CD4-positive, alpha-beta T cell treated with Interleukin-17A for 4 hours (primary cell): Measurements from ENCODE around the gene HS6ST1.
A peak's percentile ranks its signal among the peaks of the same experiment; 100 is the strongest.

Source experiments
- DNase-seq: peaks from one replicate; pipeline ENCODE4 v3.0.0-alpha.2; 2020; ENCODE audit warnings: mixed read lengths

Gene HS6ST1, protein sequence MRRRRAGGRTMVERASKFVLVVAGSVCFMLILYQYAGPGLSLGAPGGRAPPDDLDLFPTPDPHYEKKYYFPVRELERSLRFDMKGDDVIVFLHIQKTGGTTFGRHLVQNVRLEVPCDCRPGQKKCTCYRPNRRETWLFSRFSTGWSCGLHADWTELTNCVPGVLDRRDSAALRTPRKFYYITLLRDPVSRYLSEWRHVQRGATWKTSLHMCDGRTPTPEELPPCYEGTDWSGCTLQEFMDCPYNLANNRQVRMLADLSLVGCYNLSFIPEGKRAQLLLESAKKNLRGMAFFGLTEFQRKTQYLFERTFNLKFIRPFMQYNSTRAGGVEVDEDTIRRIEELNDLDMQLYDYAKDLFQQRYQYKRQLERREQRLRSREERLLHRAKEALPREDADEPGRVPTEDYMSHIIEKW

DNA sequence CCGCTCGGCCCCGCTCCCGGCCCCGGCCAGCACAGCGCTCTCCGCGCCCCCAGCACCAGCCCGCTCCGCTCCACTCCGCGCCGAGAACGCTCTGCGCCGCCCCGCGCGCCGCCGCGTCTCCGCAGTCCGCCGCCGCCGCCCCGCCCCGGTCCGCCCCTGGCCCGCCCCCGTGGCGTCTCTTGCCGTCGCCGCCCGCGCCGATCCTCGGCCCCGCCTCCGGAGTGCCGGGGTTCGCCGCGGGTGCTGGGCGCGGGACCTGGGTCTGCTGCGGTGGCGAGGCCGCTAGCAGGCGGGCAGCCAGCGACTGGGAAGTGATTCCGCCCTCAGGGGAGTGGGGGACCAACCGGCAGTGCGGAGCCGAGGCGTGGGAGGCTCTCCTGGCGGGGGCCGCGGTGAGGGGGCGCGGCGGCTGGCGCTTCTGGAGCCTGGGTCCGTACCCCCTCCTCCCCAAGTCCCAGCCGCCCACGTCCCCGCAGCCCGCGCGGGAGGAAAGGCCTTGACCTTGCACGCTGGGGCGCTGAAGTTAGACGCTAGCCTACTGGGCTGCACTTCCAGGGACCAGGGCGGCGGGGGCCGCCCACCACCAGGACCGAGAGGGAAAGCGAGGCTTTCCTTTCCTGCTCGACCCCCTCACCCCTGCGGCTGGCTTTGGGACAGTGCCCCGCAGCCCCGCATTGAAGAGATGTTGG, at the start of gene HS6ST1:
Gene HS6ST1, minus strand, starts transcription at position 93 of the 689 bp plus-strand sequence. CDS start 305 bp downstream, outside the sequence.
- peak; percentile 93 for DNase-seq

DNA sequence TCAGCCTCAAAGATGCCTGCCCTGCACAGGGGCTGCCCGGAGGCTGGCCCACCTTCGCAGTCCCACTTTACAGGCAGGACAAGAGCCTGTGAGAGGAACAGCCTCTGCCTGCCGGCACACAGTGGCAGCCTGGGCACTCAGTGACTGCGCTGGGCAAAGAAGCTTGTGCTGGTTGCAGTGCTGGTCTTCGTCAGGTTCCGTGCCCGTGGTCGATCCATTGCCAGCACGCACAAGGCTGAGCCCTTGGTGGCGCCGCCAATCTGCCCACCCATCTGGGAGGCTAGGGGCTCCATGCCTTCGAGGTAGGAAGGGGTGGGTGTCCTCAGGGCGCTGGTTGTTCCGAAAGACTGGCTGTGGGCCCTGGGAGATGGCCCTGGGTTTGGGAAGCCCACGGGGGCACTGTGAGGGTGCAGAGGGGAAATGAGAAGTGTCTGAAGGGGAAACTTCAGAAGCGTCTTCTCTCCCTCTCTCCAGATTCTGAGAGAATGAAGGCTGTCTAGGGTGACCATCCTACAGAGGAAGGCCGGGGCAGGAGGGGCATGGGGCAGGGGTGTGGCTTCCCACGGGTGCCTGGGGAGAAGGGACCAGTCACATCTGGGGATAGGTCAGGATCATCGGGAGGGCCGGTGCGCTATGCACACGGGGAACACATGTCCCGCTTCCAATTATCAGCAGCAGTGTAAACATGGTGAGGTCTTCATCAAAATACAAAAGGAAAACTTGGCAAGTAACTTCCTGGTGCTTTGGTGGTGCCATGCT, 49.1 kb upstream of the HS6ST1 start:
- DNase-seq = no peak

DNA sequence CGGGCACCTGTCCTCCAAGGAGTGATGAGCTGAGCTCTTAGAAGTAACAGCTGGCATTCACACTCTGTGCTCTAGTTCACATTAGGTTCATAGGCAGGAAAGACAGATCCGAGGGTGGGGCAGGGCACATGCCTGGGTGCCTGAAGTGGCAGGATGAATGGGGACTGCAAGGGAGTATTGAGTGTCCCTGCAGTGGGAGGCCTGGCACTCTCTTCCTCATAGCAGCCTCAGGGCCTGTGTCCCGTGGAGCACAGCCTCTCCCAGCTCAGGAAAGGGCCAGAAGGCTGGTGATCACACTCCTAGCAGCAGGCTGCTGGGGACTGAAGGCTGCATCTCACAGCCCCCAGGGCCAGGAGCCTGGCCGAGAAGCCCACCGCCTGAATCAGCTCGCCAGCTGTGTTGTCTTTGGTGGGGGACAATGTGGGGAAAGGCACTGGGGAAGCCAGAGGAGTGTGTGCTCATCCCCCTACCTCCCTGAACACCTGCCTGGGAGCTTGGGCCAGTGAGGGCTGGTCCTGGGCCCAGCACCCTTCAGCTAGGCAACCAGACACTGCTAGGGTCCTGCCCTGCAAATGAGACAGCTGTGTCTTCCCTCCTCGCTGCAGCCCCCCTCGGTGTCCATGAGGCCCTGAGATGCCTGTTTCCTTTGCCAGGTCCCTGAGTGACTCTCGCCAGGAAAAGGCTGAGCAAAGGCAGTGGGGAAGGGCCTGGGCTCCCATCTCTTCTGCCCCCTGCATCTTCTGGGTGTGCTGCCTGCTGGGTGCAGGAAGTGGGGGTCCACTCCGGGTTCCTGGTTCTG, 48.2 kb upstream of the HS6ST1 start:
- no peak for DNase-seq

DNA sequence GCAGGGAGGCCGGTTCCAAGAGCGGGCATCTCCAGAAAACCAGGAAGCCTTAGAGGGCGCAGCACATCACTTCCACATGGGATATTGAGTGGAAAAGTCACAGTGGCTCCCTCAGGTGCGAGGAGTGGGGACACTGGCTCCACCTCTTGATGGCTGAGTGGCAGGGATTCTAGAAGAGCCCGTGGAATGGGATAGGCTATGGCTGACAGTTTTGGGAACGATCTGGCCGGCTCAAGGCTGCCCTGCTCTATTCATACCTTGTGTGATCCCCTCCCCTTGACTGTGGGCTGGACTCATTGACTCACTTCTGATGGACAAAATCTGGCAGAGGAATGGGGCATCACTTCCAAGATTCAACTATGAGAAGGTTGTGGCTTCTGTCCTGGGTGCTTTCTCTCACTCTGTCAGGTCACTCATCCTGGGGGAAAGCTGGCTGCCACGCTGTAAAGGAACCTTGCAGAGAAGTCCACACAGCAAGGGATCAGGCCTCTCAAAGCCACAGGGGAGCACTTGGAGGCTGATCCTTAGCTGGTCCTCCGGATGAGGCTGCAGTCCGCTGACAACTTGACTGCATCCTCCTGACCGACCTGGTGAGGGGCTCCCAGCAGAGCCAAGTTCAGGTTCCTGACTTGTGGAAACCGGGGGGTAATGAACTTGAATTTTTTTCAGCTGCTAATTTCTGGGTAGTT, 46.7 kb upstream of the HS6ST1 start:
- DNase-seq = no peak

DNA sequence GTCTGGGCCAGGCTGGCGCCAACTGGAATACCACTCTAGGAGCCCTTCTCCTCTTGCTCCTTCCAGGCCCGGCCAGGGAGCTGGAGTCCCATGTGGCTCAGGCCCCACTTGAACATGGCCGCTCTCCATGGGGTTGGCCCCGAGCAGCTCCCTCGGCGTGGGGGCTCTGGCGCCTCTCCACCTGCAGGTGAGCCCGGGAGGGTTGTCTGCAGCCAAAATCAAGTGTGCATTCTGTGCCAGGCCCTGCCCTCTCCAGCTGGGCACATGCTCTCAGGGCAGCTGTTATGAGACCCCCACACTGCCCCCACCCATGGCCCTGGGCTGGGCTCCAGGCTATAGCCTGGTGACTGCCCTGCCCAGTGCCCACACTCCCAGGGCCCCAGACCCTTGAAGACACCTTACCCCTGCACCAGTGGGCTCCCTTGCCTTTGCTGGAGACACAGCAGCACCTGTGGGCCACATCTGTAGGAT, 45.8 kb upstream of the HS6ST1 start:
- no peak for DNase-seq

DNA sequence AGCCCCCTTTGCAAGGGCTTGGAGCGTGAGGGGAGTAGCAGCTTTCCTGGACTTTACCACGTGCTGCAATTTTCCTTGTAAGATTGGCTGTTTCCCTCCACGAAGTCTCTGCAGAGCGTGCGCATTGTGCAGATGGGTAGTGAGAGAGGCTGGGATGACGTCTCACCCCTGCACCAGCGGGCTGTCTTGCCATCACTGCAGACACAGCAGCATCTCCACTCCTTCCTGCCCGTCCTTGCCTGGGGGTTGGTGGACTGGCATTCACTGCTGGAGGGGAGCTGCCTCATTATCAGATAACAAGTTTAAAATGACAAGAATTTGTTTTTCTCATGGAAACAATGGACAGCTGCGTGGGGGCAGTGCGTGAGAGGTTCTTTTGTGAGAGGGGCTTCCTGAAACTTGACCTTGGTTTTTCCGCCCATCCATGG, 45.3 kb upstream of the HS6ST1 start:
- DNase-seq = no peak

DNA sequence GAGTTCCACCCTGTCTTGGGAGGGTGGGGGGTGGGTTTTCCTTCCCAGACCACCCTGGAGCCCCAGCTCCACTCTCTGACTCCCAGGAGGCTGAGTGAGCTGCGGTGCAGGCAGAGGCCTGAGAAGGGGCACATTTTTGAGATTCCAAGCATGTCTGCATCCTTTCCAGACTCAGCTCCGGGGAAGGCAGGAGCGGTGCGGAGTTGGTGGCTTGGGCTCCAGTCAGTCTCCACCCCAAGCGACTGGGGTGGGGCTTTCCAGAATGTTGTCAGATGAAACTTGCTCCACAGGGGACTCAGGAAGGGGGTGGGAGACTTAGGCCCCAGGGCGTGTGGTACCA, 44.2 kb upstream of the HS6ST1 start:
- no peak for DNase-seq

DNA sequence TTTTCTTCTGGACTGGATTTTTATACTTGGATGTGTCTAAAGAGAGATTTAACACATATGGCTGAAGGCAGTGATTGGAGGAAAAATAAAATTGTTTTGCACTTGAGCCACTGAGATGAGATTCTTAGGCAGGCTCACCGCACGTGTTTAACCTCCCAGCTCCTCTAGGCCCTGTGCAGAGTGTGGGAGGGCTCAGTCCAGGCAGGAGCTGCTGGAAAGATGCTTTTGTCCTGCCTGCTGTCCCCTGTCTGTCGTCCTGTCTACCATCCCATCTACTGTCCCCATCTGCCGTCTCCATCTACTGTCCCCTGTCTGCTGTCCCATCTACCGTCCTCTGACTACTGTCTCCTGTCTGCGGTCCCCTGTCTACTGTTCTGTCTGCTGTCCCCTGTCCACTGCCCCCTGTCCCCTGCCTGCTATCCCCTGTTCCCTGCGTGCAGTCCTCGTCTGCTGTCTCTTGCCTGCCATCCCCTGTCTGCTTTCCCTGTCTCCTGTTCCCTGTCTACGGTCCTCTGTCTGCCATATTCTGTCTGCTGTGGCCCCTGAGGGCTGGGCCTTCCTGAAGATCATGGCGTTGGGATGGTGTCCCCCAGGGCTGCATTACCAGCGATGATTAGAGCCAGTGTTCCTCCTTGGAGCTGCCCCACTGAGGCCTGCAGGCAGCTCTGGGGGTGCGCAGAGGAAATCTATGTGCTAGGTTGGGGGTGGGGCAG, 43.7 kb upstream of the HS6ST1 start:
- no peak for DNase-seq

DNA sequence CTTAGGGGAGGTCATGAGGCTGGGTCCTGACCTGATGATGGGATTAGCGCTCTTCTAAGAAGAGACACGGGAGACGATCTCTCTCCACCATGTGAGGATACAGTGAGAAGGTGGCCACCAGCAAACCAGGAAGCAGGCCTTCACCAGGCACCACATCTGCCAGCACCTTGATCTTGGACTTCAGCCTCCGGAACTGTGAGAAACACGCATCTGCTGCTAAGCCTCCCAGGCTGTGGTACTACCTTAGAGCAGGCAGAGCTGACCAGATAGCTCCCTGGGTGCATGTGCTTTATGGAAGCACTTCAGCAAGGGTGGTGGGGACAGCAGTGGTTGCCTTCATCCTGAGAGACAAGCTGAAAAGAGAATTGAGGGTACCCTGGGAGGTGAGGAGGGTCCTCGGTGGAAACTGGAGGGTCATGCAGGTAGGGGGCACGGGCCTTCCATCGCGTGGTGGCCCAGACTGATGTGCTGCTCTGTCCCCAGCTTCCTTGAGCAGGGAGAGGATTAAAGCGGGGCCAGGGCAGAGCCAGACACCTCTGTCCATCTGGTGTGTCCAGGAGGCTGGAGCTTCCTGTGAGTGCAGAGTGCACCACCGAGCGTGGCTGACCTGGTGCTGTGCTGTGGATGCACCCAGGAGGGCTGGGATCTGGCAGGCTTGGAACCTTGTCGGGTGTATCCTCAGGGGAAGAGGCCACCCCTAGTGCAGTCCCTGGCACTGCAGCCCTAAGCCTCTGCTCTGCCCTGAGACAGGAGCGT, 42.9 kb upstream of the HS6ST1 start:
- DNase-seq = no peak

DNA sequence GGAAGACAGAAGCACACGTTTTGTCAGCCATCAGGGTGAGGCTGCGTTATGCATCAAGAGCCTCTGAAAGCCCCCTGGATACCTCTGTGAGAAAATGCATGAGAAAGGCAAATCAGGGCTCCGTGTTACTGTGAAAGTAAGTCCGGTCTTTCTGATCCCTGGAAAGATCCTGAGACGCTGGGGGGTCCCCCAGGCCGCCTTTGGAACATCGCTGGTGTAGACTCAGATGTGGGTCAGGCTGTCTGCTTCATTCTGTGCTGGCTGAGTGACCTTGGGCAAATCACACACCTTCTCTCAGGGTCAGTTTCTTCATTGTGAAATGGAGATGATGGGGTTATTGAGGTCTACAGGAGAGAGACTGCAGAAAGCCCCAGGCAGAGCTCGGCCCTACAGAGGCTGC, 42.0 kb upstream of the HS6ST1 start:
- no peak for DNase-seq

DNA sequence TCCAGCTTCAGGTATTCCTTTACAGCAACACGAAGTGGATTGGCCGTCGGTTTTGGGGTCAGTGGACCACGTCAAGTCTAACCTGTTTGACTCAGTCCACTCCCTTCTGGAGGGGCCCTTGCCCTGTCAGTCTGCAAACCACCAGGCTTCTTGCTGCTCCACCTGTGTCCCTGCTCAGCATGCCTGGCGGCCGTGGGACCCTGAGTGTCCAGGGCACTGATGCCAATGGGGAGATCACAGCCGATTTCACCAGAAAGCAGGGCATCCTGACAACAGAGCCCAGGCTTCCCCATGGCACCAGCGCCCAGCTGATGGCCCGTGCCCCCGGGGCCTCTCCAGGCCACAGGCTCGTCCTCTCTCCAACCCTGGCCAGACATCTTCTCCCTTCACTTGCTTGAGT, 41.2 kb upstream of the HS6ST1 start:
- DNase-seq = no peak

DNA sequence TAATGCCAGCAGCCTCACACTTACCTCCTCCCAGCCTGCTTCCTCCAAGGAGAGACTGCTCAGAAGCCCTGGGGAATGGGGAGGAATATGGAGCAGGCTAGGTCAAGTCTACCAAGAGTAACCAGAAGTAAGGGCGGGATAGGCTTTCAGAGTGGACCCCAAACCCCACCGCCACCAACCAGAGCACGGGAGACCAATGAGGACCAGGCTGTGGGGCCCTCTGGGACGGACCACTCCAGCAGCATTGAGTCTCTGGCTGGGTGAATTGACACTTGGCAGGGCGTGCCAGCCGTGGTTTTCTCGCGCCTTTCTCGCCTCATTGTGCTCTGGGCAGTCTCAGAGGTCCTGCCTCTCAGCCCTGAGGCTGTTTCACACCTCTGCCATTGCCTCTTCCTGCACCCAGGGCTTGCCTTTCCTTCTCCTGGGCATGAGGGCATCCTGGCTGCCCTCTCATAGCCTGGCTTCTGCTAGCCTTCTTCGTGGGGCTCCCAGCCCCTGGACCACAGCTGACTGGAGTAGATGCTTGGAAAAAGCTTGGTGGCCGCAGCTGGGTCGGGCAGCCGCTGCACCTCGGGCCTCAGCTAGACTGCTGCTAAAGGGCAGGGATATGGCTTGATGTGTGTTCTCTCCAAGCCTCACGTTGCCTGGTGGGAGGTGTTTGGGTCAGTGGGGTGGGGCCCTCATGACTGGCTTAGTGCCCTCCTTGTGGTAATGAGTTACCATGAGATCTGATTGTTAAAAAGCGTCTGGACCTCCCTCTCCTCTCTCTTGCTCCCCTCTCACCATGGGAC, 40.5 kb upstream of the HS6ST1 start:
- no peak for DNase-seq

DNA sequence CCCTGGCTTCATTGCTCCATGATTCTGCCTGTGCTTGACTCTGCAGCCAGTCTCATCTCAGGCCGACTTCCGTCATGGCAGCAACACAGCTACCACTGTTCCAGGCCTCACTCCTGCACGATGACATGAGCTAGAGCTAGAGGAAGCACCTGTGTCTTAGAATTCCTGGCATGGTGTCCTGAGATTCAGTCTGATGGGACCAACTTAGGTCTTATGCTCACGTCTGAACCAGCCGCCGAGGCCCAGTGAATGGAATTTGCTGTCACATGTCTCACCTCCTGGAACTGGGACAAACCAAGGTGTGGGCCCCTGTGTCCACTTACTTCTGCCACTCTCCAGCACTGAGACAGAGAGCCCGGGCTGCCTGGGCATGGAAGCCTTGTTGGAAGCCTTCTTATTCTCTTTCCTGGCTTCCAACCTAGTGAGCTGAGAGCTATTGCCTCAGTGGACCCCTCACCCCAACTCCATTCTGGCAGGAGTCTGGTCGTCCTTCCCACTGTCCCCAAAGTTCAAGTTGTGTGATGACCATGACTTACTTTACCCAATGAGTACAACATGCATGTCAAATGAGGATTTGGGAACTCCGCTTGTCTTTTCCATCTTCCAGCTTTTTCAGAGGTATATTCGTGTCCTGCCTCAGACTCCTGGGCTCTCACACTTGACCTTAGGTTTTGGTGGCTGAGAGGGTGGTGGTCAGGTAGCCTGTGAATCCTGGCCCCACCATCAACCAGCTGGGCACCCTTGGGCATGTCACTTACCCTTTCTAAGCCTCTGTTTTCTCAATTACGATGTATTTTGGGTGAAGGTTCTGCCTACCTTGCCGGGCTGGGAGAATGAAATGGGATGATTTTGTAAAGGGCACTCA, 39.1 kb upstream of the HS6ST1 start:
- no peak for DNase-seq

DNA sequence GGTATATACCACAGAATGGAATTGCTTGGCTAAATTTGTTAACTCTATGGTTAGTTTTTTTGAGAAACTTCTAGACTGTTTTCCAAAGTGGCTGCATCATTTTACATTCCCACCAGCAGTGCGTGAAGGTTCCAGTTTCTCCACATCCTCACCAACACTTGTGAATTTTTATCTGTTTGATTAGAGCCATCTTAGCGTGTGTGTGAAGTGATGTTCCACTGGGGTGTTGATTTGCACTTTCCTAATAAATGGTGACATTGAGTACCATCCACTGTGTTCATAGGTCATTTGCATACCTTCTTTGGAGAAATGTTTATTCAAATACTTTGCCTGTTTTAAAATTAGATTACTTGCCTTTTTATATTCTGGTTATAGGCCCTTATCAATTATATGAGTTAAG, 37.5 kb upstream of the HS6ST1 start:
- no peak for DNase-seq

DNA sequence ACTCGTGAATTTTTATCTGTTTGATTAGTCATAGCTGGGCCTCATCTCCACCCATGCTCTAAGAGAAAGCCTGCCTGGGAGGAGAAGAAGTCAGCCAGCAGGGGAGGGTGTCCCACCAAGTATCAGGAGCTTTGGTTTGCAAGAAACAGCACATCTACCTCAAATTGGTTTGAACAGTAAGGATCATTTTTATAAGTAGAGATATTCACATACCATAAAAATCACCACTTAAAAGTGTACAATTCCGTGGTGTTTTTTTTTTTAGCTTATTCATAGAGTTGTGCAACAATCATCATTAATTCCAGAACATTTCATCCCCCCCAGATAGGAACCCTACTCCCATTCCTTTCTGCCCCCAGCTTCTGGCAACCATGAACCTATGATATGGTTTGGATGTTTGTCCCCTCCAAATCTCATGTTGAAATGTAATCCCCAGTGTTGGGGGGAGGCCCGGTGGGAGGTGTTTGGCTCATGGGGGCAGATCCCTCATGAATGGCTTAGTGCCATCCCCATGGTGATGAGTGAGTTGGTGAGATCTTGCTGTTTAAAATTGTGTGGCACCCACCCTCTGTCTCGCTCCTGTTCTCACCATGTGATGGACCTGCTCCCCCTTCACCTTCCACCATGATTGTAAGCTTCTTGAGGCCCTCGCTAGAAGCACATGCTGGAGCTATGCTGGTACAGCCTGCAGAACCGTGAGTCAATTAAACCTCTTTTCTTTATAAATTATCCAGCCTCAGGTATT, 36.2 kb upstream of the HS6ST1 start:
- DNase-seq = no peak

DNA sequence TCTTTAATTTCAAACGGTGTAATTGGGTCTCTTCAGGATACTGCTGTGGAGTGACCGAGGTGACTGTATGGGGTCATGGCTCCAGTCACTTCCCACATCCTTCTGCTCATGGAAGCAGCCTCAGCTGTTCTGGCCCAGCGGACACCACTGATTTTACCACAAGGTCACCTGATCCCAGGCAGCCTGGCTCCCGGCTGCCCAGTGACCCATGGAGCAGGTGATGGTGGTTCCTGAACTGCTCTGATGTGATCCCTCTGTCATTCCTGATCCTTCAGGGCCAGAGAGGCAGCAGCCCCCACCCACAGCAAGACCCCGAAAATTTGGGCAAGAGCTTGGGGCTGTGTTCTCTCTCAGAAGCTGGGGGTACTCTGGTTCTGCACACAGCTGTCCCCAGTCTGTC, 35.5 kb upstream of the HS6ST1 start:
- no peak for DNase-seq

DNA sequence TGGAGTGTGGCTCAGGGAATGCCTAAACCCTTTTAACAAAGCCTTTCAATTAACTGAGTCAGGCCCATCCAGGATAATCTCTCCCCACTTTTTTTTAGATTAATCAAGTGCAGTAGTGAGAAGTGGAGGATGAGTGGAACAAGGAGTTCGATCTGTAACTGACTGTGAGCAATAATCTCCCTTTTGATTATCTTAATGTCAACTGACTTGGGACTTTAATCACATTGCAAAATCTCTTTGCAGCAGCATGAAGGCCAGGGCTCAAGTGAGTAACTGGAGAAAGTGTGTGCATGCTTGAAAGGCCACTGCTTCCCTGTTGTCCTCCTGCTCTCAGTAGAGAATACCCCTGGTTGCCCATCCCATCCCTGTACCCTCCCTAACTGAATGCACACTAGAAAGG, 32.1 kb upstream of the HS6ST1 start:
- DNase-seq = no peak

DNA sequence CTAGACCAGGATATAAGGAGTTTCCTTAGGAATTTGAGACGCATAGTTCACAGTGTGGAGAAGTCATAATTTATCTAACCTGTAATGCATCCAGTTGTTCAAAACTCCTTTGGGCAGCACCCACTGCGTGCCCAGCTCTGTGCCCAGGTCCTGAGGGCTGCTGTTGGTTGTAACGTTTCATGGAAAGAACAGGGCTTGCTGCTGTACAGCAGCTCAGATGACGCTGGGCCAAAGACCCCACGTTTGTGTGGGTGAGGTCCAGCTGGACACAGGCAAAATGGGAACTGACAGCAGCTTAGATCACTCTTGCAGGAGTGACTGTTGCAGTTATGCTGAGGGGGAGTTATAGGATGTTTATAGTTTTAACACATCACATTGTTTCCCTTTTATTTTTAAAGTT, 30.0 kb upstream of the HS6ST1 start:
- DNase-seq = no peak
